Measurements from ENCODE around the gene ZNF417.

DNA sequence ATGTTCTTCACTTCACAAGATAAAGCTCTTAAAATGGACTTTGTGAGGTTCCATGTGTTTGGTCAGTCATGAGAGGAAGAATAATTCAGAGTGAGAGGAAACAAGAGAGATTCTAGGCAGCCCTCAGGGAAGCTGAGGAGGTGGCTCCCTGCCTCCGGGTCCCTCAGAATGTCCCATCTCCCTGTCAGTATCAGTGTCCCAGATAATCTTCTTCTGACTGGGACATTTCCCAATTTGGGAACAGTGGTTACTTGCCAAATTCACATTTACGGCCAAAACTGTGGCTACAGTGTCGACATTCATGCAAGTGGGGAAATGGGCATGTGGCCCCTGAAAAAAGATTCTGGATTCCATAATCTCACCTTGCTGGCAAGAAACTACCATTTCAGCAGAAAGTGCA, 9.0 kb downstream of the ZNF417 start:
- TF ChIP-seq, protein P1, sequence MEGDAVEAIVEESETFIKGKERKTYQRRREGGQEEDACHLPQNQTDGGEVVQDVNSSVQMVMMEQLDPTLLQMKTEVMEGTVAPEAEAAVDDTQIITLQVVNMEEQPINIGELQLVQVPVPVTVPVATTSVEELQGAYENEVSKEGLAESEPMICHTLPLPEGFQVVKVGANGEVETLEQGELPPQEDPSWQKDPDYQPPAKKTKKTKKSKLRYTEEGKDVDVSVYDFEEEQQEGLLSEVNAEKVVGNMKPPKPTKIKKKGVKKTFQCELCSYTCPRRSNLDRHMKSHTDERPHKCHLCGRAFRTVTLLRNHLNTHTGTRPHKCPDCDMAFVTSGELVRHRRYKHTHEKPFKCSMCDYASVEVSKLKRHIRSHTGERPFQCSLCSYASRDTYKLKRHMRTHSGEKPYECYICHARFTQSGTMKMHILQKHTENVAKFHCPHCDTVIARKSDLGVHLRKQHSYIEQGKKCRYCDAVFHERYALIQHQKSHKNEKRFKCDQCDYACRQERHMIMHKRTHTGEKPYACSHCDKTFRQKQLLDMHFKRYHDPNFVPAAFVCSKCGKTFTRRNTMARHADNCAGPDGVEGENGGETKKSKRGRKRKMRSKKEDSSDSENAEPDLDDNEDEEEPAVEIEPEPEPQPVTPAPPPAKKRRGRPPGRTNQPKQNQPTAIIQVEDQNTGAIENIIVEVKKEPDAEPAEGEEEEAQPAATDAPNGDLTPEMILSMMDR (IDR thresholded peaks at IDR 0.05): no peak
- no peak for TF ChIP-seq POLR2A (IDR thresholded peaks at IDR 0.05)

Data from ovary (tissue), 3 donors.